ENCODE measurements around the gene KLHDC10.
"Not testable (repeated sequence)": the region's sequence is repeated elsewhere in the genome, so short reads cannot be mapped to it uniquely, and the experiment has no call there.

KLHDC10 gene

DNA sequence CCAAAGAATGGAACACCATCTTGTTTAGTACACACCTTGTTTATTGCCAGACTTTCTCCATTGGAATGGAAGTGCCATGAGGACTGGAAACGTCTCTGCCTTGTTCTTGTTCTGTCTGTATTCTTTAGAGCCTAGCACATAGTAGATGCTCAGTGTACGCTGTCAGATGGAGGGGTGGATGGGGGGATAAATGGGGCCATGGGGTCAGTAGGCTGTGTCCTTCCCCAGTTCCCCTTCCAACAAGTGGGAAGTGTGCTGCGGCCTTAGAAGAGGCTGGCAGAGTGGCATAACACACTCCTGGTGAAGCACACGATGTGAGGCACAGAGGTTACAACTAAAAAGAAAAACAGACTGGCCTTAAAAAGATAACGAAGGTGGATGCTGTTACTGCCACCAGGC lies 73.0 kb downstream of the KLHDC10 start:
- DNase-seq = no peak

DNA sequence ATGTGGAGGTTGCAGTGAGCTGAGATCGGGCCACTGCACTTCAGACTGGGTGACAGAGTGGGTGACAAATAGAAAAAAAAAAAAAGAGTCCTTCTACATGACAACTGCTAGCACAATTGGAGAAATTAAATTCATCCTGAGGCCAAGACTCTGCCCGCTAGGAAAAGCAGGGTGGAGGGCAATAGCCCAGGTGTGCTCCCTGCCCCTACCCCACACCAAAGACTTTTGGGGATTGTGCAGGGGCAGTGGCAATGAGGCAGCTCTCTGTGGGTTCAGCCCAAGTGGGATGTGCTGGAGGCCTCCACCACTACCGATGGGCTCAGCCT lies 73.6 kb downstream of the KLHDC10 start:
- no peak for DNase-seq

DNA sequence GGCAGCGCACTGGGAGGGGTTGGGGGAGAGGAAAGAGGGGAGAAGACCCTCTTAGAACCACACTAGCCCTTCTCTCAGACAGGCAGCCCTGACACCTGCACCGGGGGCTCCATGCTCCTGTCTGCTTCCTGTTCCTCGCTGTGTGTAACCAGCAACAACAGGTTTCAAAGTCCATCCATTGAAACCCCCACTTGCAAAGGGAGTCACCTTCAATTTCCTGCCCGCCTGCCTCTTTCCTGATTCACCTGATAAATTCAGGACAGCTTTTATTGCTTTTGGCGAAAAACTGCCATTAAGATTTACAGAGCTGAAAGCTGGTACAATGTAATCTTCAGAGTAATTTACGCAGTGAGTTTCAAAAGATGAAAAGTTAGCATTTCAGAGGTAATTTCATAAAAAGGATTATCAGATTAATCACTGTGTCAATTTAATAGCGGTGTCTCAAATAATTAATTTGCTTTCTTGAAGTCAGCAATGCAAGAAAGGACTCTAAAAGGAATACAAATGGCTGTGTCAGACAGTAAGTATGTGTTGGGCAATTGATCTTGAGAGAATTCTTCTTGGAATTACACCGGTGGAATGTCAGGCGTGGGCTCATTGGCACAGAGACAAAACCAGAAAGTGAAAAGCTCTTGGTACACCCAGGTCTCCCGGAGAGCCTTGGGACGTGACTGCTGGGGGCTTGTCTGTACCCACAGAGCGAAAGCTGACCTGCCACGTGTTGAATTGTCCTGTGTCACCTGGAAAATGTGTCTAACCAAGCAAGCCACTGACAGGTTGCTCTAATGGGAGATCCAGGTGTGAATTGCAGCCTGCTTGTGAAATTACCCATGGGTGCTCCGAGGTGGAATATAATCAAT lies 74.2 kb downstream of the KLHDC10 start:
- DNase-seq = no peak

DNA sequence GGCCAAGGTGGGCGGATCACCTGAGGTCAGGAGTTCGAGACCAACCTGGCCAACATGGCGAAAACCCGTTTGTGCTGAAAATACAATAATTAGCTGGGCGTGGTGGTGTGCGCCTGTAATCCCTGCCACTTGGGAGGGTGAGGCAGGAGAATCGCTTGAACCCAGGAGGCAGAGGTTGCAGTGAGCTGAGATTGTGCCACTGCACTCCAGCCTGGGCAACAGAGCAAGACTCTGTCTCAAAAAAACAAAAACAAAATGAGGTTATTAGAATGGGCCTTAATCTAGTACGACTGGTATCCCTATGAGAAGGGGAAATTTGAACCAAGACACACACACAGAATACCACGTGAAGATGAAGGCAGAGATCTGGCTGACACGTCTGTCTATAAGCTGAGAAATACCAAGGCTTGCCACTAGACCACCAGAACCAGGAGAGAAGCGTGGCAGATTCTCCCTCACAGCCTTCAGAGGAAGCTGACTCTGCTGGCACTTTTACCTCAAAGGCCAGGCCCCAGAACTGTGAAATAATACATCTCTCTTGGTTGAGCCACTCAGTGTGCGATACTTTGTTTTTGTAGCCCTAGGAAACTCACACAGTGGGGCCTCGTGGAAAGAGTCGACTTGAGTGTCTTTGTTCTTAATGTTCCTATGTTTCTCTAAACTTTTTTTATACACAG lies 75.2 kb downstream of the KLHDC10 start:
- DNase-seq = no peak

DNA sequence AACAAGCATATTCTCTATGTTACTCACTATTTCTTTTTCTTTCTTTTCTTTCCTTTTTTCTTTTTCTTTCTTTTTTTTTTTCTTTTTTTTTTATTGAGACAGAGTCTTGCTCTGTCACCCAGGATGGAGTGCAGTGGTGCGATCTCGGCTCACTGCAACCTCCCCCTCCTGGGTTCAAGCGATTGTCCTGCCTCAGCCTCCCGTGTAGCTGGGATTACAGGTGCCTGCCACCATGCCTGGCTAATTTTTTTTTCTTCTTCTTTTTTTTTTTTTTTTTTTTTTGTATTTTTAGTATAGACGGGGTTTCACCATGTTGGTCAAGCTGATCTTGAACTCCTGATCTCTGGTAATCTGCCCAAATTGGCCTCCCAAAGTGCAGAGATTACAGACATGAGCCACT lies 75.8 kb downstream of the KLHDC10 start:
- DNase-seq = not testable (repeated sequence)

DNA sequence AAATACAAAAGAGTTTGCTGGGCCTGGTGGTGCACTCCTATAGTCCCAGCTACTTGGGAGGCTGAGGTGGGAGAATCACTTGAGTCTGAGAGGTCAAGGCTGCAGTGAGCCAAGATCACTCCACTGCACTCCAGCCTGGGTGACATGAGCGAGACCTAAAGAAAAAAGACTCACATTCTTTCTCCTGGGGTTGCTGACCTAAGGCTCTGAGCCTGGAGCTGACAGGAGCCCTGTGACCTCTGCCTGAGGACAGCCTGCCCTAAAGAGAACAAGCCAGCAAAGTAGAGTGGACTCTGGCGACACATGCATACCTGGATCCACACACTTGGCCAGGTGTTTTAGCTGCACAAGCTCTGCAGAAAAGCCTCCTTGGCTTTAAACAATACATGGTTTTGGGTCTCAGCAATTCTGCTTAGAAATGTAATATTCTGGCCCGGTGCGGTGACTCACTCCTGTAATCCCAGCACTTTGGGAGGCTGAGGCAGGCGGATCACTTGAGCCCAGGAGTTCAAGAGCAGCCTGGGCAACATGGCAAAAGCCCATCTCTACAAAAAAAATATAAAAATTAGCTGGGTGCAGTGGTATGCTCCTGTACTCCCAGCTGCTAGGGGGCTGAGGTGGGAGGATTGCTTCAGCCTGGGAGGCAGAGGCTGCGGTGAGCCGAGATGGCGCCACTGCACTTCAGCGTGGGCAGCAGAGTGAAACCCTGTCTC lies 76.5 kb downstream of the KLHDC10 start:
- no peak for DNase-seq

DNA sequence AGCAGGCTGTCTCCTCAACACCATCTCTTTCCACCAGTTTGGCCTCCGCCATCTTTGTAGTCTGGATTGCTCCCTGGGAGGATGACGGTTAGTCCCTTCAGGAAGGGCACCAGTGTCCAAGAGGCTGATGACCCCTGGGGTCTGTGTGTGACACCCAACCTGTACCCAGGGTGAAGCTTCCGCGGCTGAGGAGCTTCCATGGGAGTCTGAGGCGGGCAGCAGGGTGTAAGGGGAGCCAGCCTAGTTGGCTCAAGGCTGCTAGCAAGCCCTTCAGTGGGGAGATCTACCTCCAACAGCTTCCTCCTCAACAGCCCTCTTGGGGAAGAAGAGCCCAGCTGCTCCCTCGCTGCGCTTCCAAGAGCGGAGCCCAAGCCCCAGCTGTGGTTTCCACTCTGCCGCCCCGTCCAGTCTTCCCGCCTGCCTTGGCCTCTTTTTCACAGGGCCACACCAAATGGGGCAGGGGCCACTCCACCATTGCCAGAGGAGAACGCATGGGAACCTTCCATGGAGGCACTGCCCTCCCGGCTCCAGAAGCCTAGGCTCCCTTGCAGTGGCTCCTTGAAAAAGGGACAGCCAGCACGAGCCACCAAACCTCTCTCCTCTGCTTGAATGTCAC lies 77.5 kb downstream of the KLHDC10 start:
- no peak for DNase-seq

DNA sequence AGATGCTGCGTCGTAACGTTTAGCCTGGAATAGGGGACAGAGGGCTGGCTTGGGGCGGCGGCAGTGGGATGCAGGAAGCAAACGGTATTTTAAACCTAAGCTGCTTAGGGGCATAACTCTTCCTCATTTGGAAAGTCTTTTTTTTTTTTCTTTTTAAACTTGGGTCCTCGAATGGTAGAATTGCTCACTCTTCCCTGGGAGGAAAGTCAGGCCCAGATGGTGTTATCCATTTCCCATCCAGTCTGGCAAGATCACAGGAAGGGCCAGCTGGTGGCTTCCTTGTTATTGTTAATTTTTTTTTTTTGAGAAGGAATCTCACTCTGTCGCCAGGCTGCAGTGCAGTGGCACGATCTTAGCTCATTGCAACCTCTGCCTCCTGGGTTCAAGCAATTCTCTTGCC lies 78.2 kb downstream of the KLHDC10 start:
- DNase-seq = no peak

DNA sequence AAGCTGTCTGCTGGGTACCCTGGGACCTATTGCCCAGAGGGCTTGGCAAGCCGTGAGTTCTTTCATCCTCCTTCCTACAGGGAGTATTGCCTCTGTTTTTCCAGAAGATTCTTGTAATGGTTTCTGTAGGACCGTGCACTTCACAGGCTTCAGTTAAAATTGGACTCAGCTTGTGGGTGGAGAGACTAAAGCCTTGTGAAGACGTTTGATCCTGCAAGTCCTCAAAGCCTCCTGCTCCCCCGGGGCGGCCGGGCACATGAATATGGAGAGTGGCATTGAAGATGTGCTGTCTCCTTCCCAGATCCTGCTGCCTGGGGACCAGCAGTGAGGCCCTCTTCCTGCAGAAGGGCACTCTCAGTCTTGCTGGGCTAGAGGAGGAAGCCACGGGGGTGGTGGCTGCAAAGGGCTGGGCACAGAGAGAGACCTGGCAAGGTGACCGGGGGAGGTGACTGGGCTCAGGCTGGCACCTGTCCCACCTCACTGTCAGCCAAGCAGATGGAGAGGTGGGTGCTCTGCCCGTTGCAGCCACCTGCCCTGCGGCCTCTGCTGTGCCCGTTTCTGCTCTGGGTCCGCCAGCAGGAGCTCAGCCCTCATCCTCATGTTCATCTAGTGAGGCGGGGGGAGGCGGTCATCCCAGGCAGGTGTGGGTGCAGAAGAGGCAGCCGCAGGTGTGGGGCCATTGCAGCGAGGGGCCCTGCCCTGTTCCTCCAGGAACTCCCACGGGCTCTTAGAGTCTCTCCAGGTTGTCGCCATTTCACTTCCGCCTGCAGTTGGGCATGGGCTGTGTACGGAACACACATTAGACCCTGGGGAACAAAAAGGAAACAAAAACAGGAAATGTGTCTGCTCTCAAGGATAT lies 79.2 kb downstream of the KLHDC10 start:
- no peak for DNase-seq

DNA sequence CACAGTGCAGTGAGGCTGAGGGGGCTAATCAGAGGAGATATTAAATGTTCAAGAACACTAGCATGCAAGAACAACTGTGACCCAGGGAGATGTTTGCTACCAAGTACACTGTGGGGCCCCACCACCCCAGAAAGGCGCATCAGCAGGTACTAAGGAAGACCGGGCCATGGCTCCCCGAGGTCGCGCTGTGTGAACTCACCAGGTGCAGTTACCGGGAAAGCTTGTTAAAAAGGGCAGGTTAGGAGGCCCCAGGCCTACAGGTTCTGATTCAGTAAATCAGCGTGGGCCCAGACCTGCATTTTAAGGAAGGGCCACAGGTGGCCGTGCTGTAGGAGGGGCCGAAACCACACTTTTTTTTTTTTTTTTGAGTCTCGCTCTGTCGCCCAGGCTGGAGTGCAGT lies 80.3 kb downstream of the KLHDC10 start:
- DNase-seq = no peak

DNA sequence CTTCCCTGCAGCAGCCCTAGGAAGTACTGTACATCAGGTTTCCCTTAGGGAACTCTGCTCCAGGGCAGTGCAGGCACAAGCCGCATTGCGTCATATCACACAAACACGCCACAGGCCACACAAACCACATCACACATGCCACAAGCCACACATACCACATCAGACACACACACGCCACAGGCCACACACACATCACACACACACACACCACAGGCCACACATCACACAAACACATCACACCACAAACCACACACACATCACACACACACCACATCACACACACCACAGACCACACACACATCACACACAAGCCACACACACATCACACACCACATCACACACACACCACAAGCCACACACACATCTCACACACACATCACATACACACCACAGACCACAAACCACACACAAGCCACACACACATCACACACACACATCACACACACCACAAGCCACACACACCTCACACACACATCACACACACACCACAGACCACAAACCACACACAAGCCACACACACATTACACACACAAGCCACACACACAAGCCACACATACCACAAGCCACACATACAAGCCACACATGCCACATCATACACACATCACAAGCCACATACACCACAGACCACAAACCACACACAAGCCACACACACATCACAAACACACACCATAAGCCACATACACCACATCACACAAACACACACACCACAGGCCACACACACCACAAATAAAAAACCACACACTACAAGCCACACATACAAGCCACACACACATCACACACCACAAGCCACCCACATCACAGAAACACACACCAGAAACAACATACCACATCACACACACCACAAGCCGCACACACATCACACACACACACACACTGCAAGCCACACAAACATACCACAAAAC lies 81.5 kb downstream of the KLHDC10 start:
- no peak for DNase-seq

DNA sequence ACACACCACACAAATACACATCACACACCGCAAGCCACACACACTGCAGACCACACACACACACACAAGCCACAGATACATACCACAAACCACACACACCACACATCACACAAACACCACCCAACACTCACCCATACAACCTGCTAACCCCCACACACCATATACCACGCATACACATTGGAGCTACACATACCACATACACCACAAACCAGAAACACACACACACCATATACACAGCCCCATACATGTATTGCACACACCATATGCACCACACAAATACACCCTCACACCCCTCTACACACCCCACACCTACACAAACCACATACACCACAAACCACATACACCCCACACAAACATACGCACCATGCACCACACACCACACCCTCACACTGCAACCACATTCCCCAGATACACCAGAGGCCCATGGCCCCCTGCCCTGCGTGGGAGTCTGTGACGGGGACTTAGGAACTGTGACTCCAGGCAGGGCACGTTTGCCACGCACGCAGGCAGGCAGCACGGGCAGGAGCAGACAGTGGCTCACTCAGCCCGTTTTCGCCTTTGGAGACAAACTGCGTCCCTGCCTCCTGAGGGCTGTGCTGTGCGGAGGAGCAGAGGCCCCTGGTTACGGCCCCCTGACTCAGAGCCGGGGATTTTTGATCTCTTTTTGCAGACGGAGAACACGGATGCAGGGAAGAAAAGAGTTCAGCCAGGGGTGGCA lies 82.3 kb downstream of the KLHDC10 start:
- no peak for DNase-seq

DNA sequence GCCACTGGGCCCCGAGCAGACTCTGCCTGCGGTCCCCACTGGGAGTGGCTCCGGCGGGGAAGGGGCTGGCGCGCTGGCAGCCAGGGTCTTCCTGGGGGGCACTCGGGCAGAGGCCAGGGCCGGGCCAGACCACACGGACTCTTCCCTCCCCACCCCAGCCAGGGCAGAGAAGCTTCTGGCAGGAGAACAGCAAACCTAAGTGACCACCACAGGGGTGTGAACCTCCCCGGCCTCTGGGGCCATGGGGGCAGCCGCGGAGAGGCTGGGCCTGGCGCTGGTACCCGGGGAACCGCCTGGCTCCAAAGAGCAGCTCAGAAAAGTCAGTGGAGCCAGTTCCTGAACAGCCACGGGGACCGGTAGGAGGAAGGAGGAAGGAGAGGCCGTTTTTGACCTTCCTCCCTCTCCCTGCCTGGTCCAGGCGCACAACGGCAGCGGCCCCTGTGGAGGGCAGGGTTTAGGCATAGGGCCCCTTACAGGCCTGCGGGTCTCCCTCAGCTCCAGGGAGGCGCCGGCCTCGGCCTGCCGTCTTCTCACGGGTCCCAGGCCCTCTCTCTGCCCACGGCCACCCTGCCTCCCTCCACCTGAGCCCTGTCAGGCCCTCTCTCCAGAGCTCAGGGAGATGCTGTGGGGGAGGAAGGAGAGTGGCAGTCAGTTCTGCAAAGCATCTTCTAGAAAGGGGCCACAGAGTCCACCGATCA lies 83.0 kb downstream of the KLHDC10 start:
- no peak for DNase-seq

DNA sequence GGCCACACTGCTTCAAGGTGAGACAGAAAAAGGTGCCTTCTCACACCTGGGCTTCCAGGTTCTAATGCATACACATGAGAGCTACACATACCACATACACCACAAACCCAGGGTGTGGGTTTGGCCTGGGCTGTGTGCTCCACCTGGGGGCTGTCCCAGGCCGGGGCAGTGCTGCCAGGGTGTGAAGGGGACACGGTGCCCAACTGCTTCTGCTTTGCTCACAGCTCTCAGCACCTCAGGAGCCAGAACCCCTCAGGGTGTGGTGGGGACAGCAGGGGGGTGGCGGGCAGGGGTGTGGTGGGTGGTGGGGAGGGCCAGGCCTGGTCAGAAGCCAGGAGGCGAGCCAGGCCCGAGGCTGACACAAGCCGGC lies 83.8 kb downstream of the KLHDC10 start:
- DNase-seq = no peak

DNA sequence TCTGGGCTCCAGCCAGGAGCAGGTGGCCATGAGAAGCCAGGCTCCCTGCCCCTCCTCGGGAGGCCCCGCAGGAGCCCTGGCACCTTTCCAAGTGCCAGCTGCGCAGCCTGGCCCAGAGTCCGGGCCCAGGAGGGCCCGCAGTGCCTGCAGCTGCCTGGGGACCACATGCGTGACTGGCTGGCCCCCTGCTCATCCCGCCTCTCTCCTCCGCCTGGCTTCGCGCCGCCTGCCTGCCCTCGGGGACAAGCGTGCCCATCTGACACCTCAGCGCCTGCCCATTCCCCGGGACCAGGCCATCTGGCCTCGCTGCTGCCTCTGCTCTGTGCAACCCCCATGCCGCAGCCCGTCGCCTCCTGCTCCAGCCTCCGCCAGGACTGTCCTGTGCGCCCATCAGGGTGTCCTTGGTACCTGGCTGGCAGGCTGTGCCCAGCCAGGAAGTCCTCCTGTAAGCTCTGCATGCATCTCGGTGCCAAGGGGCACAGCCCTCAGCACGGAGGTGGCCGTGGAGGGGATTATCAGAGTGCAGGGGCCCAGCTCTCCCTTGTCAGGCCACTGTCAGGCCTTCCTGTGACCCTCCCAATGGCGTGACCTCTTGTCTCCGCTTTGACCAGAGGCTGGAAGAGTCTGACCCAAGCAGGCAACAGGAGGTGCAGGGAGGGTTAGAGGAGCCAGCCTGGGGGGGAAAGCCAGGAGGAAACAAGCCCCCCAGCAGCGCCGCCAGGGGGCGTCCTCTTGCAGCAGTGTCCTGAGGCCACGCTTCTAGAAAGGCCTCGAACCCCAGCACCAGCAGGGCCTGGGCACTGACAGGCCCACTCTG lies 84.4 kb downstream of the KLHDC10 start:
- DNase-seq = no peak

DNA sequence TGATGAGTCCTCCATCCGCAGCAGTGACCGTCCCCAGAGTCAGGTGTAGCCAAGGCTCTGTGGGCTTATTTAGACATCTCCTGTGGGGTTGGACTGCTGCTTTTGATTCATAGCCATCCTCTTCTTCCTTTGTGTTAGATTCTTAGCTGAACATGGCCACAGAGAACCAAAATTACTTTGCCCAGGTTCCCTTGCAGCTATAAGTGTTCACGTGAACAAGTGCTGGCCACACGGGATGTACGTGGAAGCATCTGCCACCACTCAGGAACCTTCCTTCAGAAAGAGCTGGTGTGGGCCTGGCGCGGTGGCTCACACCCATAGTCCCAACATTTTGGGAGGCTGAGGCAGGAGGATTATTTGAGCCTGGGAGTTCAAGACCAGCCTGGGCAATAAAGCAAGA lies 85.8 kb downstream of the KLHDC10 start:
- DNase-seq = no peak

DNA sequence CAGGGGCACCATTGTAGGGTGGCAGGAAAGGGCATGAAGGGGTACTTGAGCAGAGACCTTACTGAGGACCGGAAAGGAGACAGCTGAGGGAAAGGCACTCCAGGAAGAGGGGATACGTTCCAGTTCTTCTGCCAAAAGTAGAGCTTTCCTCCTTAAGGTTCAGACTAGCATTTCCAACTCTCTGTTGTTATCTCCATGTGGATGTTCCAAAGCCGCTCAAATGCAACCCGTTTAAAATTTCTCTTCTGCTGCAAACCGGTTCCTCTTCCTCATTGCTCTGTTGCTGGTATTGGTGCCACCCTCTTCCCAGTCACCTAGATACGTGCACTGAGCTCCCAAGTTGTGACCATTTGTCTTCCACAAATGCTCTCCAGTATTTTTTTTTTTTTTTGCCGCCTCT lies 87.4 kb downstream of the KLHDC10 start:
- DNase-seq = no peak

DNA sequence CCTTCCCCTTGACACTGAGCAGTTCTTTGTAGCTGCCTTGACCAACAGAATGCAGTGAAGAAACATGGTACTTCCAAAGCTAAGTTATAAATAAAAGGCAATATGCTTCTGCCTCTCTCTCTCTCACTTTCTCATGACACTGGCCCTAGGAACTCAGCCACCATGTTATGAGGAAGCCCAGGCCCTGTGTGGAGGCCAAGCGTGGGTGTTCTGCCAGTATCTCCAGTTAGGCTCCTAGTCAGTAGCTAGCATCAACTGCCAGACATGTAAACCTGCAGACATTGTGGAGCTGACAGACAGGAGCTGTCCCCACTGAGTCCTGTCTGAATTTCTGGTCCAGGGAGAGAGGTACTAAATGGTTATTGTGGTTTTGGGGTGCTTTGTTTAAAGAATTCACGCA lies 89.7 kb downstream of the KLHDC10 start:
- no peak for DNase-seq

DNA sequence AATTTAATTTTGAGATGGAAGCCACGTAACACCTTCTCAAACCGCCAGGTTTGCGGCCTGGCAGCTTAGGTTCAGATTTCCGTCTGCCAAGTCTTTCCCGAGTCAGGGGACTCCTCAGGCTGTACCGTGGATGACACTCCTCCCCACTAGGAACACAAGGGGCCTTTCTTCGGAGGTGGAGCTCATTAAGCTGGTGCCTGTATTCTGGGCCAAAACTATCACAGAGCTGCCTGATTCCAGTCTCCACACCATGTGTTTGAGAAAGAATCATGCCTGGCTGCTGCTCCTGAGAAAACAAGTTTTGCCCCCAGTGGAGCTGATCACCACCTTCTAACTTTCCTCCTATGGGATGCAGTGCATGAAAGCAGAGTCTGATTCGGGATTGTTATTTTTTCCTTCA lies 90.1 kb downstream of the KLHDC10 start:
- no peak for DNase-seq

Measured in stimulated activated CD4-positive, alpha-beta T cell treated with anti-CD3 and anti-CD28 coated beads, Interleukin-4, amount 100 ng/mL, for 1 hour (primary cell).